HG03457 (cell line): ENCODE measurements around the gene USP10.
"Not testable (repeated sequence)": the region's sequence is repeated elsewhere in the genome, so short reads cannot be mapped to it uniquely, and the experiment has no call there.

Experiments
- ATAC-seq: cut with Tn5 transposase; IDR thresholded peaks from one replicate; pipeline ENCODE4 v1.9.1; 2021; ENCODE audit warnings: moderate number of reproducible peaks; ENCODE audit not compliant: unreplicated experiment

The USP10 gene

DNA sequence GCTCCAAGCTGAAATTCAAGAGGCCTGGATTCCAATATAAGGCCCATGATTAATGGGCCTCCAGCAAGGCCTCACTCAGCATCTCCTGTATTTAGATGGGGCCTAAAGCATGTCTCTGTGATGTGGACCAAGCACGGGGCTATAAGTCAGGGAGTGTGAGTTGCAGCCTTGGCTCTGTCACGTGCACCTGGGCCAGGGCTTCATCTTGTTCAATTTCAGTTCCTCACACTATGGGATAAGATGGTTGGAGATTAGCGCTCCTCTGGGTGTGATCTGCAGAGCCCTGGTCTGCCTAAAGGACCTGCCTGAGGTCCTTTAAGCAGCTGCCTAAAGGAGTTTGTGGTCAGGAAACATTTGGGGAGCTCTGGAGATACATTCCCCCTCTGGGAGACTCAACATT is 26.2 kb upstream of the USP10 start:
- ATAC-seq, result no peak

DNA sequence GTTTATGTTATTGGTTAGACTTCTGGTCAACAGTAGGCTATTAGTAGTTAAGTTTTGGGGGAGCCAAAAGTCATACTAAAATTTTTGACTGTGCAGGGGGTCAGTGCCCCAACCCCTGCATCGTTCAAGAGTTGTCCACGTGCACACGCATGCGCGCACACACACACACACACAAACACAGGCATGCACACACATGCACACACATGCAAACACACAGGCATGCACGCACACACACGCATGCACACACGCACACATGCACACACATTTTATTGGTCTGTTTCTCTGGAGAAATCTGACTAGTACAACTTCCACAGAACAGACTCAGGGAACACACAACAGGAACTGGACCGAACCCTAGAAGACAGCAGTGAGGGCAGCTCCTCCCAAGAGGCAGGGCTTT is 24.4 kb upstream of the USP10 start:
- ATAC-seq, result no peak

DNA sequence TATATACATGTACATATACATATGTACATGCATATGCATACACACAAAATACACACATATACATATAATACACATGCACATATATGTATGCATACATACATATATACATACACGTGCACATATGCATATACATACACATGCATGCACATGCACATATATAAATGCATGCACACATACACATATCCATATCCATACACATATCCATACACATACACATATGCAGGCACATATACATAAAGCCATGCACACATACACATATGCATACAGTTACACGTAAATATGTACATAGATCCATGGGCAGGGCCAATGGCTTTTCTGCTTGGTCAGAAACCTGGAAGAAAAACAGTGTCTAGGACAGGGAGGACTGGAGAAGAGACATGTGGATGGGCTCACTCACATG is 23.9 kb upstream of the USP10 start:
- ATAC-seq, result no peak

DNA sequence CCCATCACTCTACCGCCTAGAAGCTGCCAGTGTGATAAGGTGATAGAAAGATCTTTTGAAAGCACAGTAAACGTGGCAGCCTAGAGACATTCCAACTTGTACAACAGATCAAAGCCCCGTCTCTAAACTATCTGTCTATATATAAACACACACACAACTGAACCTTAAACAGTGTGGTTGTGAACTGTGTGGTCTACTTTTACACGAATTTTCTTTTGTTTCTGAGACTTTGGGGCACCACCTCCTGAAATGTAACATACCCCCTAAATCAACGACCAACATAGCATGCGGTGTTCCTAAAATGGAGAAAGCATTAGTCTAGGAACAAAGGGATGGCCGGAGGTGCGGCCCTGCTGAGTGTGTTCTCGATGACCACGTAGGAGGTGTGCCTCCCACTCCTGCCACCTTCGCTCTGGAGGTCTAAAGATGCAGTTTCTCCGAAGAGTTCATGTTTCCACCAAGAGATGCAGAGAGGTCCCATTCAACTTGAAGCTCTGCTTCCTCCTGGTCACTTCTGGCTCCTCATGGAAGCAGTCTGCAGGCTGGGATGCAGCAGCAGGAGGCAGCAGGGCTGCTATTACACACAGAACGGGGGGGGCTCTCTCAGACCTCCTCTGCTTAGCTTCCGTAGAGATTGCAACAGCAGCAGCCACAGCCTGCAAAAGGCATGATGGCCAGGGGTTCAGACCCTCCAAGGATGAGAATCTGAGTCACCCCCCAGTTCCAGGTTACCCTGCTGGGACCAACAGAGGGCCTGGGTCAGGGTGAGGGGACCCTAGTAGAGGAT is 22.6 kb upstream of the USP10 start:
- no peak for ATAC-seq

DNA sequence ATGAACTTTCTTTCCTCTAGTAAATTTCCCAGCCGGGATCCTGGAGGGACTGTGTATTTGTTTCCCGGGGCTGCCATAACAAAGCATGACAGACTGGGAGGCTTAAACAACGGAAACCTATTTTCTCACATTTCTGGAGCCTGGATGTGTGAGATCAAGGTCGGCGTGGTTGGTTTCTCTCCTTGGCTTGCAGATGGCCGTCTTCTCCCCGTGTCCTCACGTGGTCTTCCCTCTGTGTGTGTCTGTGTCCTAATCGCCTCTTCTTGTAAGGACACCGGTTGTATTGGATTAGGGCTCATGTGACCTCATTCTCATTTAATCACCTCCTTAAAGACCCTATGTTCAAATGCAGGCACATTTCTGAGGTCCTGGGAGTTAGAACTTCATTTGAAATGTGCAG is 22.0 kb upstream of the USP10 start:
- ATAC-seq, result no peak

DNA sequence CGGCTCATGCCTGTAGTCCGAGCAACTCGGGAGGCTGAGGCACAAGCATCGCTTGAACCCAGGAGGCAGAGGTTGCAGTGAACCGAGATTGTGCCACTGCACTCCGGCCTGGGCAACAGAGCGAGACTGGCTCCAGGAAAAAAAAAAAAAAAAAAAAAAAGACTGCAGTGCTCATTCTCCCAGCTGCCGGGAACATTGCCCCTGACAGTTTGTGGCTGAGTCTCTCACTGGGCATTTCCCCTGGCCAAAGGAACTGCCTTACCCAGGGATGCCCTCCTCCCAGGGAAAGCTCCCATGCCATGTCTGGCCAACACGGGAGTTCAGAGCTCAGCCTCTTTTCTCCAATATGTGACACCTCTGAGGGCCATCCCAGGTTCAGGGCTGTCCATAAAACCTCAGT is 21.3 kb upstream of the USP10 start:
- ATAC-seq, result no peak

DNA sequence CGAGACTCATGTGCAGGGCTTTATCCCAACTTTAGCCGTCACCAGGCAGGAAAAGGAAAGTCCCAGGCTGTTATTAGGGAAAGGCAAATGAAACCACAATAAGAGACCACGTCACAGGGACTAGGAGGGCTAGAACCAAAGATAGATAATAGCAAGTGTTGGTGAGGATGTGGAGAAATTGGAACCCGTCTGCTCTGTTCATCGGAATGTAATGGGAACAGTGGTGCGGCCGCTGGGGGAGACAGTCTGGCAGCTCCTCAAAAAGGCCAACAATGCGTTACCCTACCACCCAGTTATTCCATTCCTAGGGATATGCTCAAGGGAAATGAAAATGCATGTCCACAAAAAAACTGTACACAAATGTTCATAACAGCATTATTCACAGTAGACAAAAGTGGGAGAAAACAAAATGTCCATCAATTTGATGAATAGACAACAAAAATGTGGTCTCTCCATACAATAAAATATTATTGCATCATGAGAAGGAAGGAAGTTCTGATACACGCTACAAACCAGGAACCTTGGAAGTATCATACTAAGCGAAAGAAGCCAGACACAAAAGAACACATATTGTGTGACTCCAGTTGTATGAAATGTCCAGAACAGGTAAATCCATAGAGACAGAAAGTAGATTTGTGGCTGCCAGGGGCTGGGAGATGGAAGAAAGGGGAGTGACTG is 19.5 kb upstream of the USP10 start:
- no peak for ATAC-seq

DNA sequence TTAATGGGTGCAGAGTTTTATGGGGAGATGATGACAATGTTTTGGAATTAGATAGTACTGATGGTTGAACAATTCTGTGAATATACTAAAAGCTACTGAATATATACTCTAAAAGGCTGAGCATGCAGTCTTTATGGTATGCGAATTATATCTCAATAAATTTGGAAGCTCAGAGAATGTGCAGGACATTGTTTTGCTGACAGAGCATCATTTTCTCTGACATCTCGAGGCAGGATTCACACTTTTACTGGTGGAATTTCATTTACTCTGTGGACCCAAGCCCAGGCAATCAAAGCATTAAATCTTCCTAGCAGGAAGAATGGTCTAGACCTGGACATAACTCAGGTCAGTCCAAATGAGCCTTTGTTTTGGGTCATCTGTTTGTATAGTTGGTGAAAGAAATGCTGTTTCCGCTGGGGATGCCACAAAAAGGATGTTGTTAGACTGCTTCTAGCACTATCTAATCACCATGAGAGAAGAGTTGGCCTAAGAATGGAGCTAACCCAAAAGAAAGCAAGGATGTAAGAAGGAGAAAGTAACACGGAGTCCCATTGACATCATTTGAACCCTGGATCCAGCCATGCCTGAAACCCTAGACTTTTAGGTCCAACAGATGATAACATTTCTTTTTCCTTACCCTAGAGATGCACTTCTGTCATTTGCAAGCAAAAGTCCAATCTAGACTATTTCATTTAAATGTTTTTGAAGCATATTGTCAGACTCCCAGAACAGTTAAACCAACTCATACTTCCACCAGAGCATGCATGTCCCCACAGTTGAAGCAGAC is 18.8 kb upstream of the USP10 start:
- no peak for ATAC-seq

DNA sequence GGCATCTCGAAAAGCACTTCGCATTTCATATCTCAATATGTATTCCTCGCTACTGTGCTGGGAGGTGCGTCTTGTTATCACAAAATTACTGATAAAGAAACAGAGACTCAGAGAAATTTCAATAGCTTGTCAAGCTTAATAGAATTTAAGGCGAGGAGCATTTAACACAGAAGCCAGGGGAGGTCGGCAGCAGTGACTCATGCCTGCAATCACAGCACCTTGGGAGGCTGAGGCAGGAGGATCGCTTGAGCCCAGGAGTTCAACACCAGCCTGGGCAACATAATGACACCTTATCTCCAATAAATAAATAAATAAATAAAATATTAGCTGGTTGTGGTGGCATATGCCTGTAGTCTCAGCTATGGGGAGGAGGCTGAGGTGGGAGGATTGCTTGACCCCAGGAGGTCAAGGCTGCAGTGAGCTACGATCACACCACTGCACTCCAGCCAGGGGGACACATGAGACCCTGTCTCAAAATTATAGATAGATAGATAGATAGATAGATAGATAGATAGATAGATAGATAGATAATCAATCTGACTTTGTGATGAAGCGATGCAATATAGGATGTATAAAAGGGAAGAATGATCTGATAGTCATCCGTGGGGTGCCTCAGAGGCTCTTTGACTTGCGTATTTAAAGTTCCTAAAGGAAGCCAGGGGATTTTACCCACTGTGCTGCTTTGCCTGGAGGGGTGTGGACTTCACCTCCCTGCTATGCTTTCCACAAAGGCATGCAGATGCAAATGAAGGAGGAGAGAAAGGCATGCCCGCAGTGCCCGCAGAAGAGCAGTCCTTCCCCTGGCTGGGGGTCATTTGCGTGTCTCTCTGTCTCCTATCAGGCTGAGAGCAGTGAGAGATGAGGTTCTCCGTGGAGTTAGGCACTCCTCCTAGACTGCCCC is 15.9 kb upstream of the USP10 start:
- ATAC-seq, result no peak

DNA sequence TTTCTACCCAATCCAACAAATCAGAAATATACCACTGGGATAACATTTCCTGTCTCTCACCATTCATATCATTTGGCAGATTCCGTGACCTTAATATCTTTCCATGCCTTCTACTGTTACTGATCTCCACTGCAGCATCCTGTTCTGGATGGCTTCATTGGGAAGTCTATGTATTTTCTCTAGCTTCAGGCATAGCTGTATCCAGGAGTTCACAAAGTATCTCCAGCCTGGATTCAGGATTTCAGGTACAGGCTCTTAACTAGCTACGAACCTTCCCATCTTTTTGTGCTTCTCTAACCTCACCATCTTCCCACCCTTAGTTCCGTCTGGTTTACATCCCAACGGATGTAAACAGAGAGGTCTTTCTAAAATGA is 15.2 kb upstream of the USP10 start:
- no peak for ATAC-seq

DNA sequence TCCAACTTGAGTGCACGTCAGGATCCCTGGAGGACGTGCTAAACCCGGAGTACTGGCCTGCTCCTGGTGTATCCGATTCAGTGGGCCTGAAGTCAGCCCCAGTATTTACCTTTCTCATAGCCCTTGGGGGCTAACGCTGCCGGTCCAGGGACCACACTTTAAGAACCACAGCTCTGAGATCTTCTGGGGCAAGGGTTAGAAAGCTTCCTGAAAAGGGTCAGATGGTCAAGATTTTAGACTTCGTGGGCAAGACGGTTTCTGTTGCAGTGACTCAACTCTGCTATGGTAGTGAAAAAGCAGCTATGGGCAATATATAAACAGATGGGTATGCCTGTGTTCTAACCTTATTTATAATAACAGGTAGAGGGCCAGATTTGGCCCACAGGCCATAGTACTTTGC is 14.6 kb upstream of the USP10 start:
- no peak for ATAC-seq

DNA sequence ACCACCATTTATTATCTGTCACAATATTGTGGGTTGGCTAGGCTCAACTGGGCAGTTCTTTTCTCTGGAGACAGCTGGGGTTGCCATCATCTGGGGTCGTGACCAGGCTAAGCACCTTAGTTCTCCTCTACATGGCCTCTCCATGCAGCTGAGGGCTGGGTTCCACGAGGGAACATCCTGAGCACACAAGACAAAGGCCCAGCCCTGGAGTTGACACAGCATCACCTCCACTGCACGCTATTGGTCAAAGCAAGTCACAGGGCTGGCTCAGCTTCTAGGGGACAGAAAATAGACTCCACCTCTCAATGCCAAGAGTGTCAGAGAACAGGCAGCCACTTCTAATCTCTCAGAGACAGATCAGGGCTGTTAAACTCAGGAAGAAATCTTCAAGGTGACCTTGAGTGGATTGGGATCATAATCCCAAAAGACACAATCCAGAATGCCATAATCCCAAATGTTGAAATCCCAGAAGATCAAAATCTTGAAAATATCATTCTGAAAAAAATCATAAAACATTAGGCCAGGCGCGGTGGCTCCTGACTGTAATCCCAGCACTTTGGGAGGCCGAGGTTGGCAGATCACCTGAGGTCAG is 13.0 kb upstream of the USP10 start:
- no peak for ATAC-seq

DNA sequence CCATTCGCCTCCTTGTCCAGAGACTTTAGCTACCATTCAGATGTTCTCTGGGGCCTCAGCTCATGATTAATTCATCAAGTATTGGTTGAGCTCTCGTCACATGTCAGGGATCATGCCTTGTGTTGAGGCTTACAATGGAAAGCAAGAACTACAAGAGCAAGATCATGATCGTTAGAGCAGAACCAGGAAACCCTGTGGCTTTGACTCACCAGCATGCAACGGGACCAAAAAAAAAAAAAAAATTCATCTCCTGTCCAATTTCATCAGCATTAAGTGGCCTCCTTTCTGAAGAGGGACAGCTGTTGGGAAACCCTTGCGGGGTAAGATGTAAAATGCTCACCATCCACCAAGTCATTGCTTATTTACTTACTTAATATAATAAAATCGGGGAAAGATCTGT is 12.1 kb upstream of the USP10 start:
- ATAC-seq, result peak; percentile 59

DNA sequence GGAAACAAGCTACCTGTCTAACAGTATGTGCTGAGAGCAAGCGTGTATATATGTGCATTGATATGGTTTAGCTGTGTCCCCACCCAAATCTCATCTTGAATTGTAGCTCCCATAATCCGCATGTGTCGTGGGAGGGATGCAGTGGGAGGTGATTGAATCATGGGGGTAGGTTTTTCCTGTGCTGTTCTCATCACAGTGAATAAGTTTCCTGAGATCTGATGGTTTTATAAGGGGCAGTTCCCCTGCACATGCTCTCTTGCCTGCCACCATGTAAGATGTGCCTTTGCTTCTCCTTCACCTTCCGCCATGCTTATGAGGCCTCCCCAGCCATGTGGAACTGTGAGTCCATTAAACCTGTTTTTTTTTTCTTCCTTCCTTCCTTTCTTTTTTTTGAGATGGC is 11.6 kb upstream of the USP10 start:
- not testable (repeated sequence) for ATAC-seq

DNA sequence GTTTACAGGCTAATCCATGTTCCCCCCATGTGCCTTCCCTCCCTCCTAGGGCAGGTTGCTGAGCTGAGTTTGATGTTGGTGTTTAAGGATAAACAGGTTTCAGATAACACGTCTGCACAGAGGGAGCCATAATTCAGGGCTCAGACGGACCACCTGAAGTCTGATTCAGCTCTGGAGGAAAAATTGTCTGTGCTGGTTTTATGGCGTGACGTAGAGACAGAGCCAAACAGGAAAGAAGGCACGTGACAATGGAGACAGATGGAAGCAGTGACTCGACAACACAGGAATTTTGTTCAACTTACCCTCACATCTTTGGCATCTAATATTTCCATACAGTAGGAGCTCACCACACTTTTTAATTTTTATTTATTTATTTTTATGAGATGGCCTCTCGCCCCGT is 10.7 kb upstream of the USP10 start:
- no peak for ATAC-seq

DNA sequence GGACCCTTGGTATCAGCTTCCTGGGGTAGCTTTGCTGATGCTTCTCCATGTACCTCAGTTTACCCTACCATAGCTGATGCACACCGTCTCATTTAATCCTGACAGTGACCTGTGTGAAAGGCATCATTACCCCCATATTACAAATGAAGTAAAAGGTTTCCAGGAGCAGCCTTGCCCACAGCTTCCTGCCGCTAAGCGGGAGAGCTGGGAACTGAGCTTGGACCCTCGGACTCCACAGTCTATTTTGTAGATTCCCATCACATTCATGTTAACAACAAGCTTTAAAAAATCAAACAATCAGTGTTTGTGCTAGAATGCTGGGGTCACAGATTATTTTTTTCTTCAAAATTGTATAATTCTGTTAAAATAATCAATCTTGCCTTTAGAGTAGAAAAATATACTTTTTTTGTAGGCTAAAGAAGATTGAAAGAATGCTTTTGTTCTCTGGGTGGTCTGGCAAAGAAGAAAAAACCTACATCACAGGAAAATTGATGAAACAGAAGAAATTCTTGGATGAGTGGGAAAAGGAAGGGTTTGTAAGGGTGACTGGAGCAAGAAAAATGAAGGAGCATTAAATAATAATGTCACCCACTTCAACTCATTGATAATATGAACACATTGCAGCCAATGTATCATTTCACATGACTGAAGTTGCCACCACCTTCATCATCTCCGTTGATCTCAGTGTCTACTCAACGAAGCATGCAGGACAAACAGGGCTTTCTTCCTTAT is 9.5 kb upstream of the USP10 start:
- ATAC-seq, result no peak

DNA sequence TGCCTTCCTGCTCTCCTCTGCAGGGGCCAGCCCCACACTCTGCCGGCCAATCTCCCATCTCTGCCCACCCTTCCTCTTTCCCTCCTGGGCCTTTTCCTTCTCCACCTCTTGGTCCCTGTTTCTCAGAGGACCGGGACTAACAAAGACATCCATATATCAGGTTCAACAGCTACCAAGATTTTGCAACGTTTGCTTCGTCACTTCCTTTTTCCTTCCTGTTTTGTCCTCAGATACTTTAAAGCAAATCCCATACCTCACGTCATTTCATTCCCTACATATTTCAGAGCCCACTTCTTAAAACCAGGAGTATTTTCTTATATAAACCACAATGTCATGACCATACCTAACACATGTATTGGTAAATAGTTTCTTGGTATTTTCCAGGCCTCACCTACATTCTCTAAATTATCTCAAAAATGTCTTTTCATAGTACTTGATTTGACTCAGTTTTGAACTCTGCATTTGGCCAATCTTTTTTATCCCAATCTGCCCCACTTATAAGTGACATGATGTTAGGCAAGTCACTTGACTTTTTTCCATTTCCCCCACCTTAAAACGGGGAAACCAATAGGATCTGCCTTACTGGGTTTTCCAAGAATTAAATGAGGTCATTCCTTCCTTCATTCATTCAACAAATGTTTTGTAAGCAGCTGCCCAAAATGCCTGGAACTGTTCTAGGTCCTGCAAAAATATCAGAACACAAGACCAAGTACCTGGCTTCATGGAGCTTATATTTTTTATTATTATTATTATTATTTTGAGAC is 7.2 kb upstream of the USP10 start:
- ATAC-seq, result no peak

DNA sequence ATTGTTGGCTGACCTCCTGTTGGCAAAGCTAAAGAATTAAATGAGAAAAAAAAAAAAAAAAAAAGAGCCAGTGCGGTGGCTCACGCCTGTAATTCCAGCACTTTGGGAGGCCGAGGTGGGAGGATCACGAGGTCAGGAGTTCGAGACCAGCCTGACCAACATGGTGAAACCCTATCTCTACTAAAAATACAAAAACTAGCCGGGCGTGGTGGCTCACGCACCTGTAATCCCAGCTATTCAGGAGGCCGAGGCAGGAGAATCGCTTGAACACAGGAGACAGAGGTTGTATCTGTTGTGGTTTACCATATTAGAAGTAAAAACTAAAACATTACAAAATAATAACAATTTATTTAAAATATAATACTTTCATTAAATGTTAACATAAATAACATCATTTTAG is 5.9 kb upstream of the USP10 start:
- not testable (repeated sequence) for ATAC-seq

DNA sequence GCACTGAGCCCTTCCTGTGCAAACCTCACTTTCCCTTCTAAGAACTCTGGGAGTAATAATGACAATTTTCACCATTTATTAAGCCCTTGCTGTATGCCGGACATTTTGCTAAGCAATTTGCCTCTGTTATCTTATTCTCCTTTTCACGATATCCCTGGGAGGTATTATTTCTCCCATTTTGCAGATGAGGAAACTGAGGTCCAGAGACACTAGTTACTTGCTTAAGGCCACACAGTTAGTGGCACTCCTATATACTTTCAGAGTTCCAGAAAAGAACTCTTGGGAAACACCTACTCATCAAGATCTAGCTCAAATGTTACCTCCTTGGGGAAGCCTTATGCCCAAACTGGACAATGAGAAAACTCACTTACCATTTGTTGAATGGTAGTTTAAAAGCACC is 4.8 kb upstream of the USP10 start:
- ATAC-seq, result no peak
